BLaER1 (cell line): ENCODE results near the gene RAB26.
A peak's percentile ranks its signal among the peaks of the same experiment; 100 is the strongest.

ENCODE experiments used
- H3K27ac ChIP-seq: shearing (Covaris generic); formaldehyde crosslinking; 2 replicates; pipeline ENCODE4 v1.8.1; 2022
- H3K27me3 ChIP-seq: shearing (Covaris generic); formaldehyde crosslinking; 2 replicates; pipeline ENCODE4 v1.8.1; 2022
- H3K36me3 ChIP-seq: shearing (Covaris generic); formaldehyde crosslinking; 2 replicates; pipeline ENCODE4 v1.8.1; 2022
- H3K4me1 ChIP-seq: shearing (Covaris generic); formaldehyde crosslinking; 2 replicates; pipeline ENCODE4 v1.8.1; 2022
- H3K4me2 ChIP-seq: shearing (Covaris generic); formaldehyde crosslinking; 2 replicates; pipeline ENCODE4 v1.8.1; 2022
- H3K4me3 ChIP-seq: shearing (Covaris generic); formaldehyde crosslinking; 2 replicates; pipeline ENCODE4 v1.8.1; 2022
- H3K9ac ChIP-seq: shearing (Covaris generic); formaldehyde crosslinking; 2 replicates; pipeline ENCODE4 v1.8.1; 2022
- H3K9me3 ChIP-seq: shearing (Covaris generic); formaldehyde crosslinking; 2 replicates; pipeline ENCODE4 v1.8.1; 2022
- H4K20me1 ChIP-seq: shearing (Covaris generic); formaldehyde crosslinking; 2 replicates; pipeline ENCODE4 v1.8.1; 2022
- Cebpa-rat ChIP-seq: shearing (Covaris generic); IDR thresholded peaks from 2 replicates; pipeline ENCODE4 v1.8.1; 2022

The RAB26 gene

GRCh38 chr16:2191446-2191706 lies 43.0 kb downstream of the RAB26 start:
- no peak overlapping the region; the same call in 1 of the 2 replicates for H3K4me3 ChIP-seq
- H3K4me2 ChIP-seq, result peak overlapping the region; percentile 81
- H3K9me3 ChIP-seq, result no peaks in the 10 kb centered on the region
- no peak for TF ChIP-seq Cebpa-rat
- peaks cover 32% of the 10 kb centered on the region for H3K27me3 ChIP-seq
- H4K20me1 ChIP-seq, result peaks cover 34% of the 10 kb centered on the region
- H3K4me1 ChIP-seq, result peaks cover 43% of the 10 kb centered on the region
- H3K27ac ChIP-seq, result peak overlapping the region; percentile 68
- peaks cover 9% of the 10 kb centered on the region; the same call in 1 of the 2 replicates for H3K36me3 ChIP-seq
- H3K9ac ChIP-seq, result peak overlapping the region; percentile 57

GRCh38 chr16:2194166-2194834 lies 45.9 kb downstream of the RAB26 start:
- no peaks in the 10 kb centered on the region for H3K36me3 ChIP-seq
- H3K4me2 ChIP-seq, result peak overlapping the region; percentile 95
- TF ChIP-seq Cebpa-rat, result no peak
- H4K20me1 ChIP-seq, result peaks cover 34% of the 10 kb centered on the region
- no peaks in the 10 kb centered on the region for H3K9me3 ChIP-seq
- H3K4me1 ChIP-seq, result peaks cover 43% of the 10 kb centered on the region
- peaks cover 60% of the 10 kb centered on the region for H3K27me3 ChIP-seq
- H3K9ac ChIP-seq, result no peak overlapping the region
- no peak overlapping the region for H3K27ac ChIP-seq
- H3K4me3 ChIP-seq, result no peak overlapping the region

GRCh38 chr16:2194852-2195321 lies 46.5 kb downstream of the RAB26 start:
- H3K36me3 ChIP-seq, result no peaks in the 10 kb centered on the region
- H3K4me3 ChIP-seq, result peak overlapping the region; percentile 69
- H3K9me3 ChIP-seq, result no peaks in the 10 kb centered on the region
- peaks cover 65% of the 10 kb centered on the region for H3K27me3 ChIP-seq
- TF ChIP-seq Cebpa-rat, result no peak
- H3K4me1 ChIP-seq, result peaks cover 43% of the 10 kb centered on the region
- peaks cover 34% of the 10 kb centered on the region for H4K20me1 ChIP-seq
- no peak overlapping the region for H3K27ac ChIP-seq
- H3K4me2 ChIP-seq, result peak overlapping the region; percentile 95
- H3K9ac ChIP-seq, result 0 out of 2 replicates have a peak overlapping the region, but pooled peaks have one; percentile 50

- peaks cover 37% of the 10 kb centered on the region for H3K4me1 ChIP-seq
- peak overlapping the region; percentile 69 for H3K4me3 ChIP-seq
- H3K27ac ChIP-seq, result no peak overlapping the region
- peaks cover 29% of the 10 kb centered on the region for H4K20me1 ChIP-seq
- peak overlapping the region; percentile 50 for H3K9ac ChIP-seq
- peaks cover 72% of the 10 kb centered on the region for H3K27me3 ChIP-seq
- no peaks in the 10 kb centered on the region for H3K9me3 ChIP-seq
- H3K36me3 ChIP-seq, result no peaks in the 10 kb centered on the region
- no peak for TF ChIP-seq Cebpa-rat
- H3K4me2 ChIP-seq, result peak overlapping the region; percentile 95
Measured at GRCh38 chr16:2195322-2196161, 47.1 kb downstream of the RAB26 start.

- no peak for TF ChIP-seq Cebpa-rat
- peaks cover 77% of the 10 kb centered on the region for H3K27me3 ChIP-seq
- H3K27ac ChIP-seq, result no peak within 1 kb of the TSS
- peak within 1 kb of the TSS; percentile 69 for H3K4me3 ChIP-seq
- no peaks in the 10 kb centered on the region for H3K9me3 ChIP-seq
- H3K4me1 ChIP-seq, result peaks cover 28% of the 10 kb centered on the region
- H4K20me1 ChIP-seq, result peaks cover 27% of the 10 kb centered on the region
- no peaks in the 10 kb centered on the region for H3K36me3 ChIP-seq
- H3K4me2 ChIP-seq, result peak within 1 kb of the TSS; percentile 95
- peak within 1 kb of the TSS; percentile 55 for H3K9ac ChIP-seq
Measured at GRCh38 chr16:2196162-2196980, 47.9 kb downstream of the RAB26 start, which contains the start of gene CASKIN1. TSS of gene CASKIN1 (minus strand) at chr16:2196605. CDS start at chr16:2196432, 173 bp downstream.

- Histone ChIP-seq H3K27me3 (peaks cover 84% of the 10 kb centered on the region), H3K4me1 (peaks cover 21% of the 10 kb centered on the region), H3K27ac (no peak overlapping the region), H4K20me1 (peaks cover 27% of the 10 kb centered on the region), H3K4me3 (peak overlapping the region; percentile 69), H3K4me2 (peak overlapping the region; percentile 83), H3K9ac (peak overlapping the region; percentile 55; the same call in 1 of the 2 replicates), H3K9me3 (no peaks in the 10 kb centered on the region), H3K36me3 (no peaks in the 10 kb centered on the region)
- no peak for TF ChIP-seq Cebpa-rat
Measured at GRCh38 chr16:2196981-2197511, 48.6 kb downstream of the RAB26 start.

GRCh38 chr16:2197765-2198164 lies 49.3 kb downstream of the RAB26 start:
- Histone ChIP-seq H4K20me1 (peaks cover 27% of the 10 kb centered on the region), H3K9ac (no peak overlapping the region), H3K27ac (no peak overlapping the region), H3K4me3 (no peak overlapping the region), H3K4me1 (peaks cover 18% of the 10 kb centered on the region), H3K9me3 (no peaks in the 10 kb centered on the region), H3K4me2 (no peak overlapping the region), H3K27me3 (peaks cover 88% of the 10 kb centered on the region), H3K36me3 (no peaks in the 10 kb centered on the region)
- no peak for TF ChIP-seq Cebpa-rat

GRCh38 chr16:2198283-2198682 lies 49.9 kb downstream of the RAB26 start:
- H3K4me1 ChIP-seq, result peaks cover 18% of the 10 kb centered on the region
- H3K27ac ChIP-seq, result no peak overlapping the region
- H3K36me3 ChIP-seq, result no peaks in the 10 kb centered on the region
- no peak overlapping the region for H3K9ac ChIP-seq
- H3K9me3 ChIP-seq, result no peaks in the 10 kb centered on the region
- TF ChIP-seq Cebpa-rat, result no peak
- H3K4me2 ChIP-seq, result no peak overlapping the region
- no peak overlapping the region for H3K4me3 ChIP-seq
- H4K20me1 ChIP-seq, result peaks cover 26% of the 10 kb centered on the region
- peaks cover 86% of the 10 kb centered on the region for H3K27me3 ChIP-seq

GRCh38 chr16:2199095-2199494 lies 50.7 kb downstream of the RAB26 start:
- no peak for TF ChIP-seq Cebpa-rat
- peaks cover 18% of the 10 kb centered on the region for H3K4me1 ChIP-seq
- H3K9ac ChIP-seq, result no peak overlapping the region
- H3K4me3 ChIP-seq, result no peak overlapping the region
- no peak overlapping the region for H3K27ac ChIP-seq
- peaks cover 18% of the 10 kb centered on the region for H4K20me1 ChIP-seq
- H3K36me3 ChIP-seq, result no peaks in the 10 kb centered on the region
- H3K9me3 ChIP-seq, result no peaks in the 10 kb centered on the region
- peaks cover 78% of the 10 kb centered on the region for H3K27me3 ChIP-seq
- no peak overlapping the region for H3K4me2 ChIP-seq
